IMR-90 (cell line): Measurements from ENCODE around the gene ZBTB32. TPM values are rescaled to one million over a fixed set of nuclear protein-coding genes. Genes with fewer than 3 reads are reported as not detected.

Experiments used
- ATAC-seq: fragments of 200-7000 bp; cut with Tn5 transposase; 2 replicates; pipeline ENCODE4 v1.9.1; 2020; ENCODE audit warnings: low read depth, mild to moderate bottlenecking, moderate library complexity
- BruUV-seq: library from RNA; stranded (reverse); fragments of 400-500 nt; replicated peaks from 2 replicates; lab custom pipeline; 2021; lab: Mats Ljungman, UMichigan
- CTCF ChIA-PET: fragments of 300-600 bp; formaldehyde crosslinking; extraction: SDS; loops from one replicate; lab custom pipeline; 2021; ENCODE audit warnings: antibody characterized with exemption; lab: Yijun Ruan, JAX
- POLR2A ChIA-PET: fragments of 300-600 bp; sonication (Branson Sonifier 250); formaldehyde crosslinking; loops from one replicate; lab custom pipeline; 2022; ENCODE audit warnings: antibody characterized with exemption; ENCODE audit not compliant: unreplicated experiment; lab: Charles Lee
- DNase-seq: peaks from one replicate; pipeline ENCODE4 v3.0.0; 2013
- H2AFZ ChIP-seq: replicated peaks from 2 replicates; pipeline ENCODE3; 2013; ENCODE audit warnings: low read length, mild to moderate bottlenecking; ENCODE audit not compliant: poor library complexity
- H2AK5ac ChIP-seq: 2 replicates; pipeline ENCODE4 v1.6.1; 2013; ENCODE audit warnings: low read depth, low read length, inconsistent platforms
- H2AK9ac ChIP-seq: replicated peaks from 2 replicates; pipeline ENCODE3; 2013; ENCODE audit warnings: mild to moderate bottlenecking, low read depth, low read length, moderate library complexity; ENCODE audit not compliant: poor library complexity
- H2BK120ac ChIP-seq: 2 replicates; pipeline ENCODE4 v1.6.1; 2013; ENCODE audit warnings: low read depth, low read length, inconsistent platforms
- H2BK15ac ChIP-seq: 3 replicates; pipeline ENCODE4 v1.6.1; 2013; ENCODE audit warnings: low read depth, low read length, inconsistent platforms
- H2BK20ac ChIP-seq: 2 replicates; pipeline ENCODE4 v1.6.1; 2013; ENCODE audit warnings: low read depth, mild to moderate bottlenecking, inconsistent platforms, low read length, moderate library complexity
- H2BK5ac ChIP-seq: 2 replicates; pipeline ENCODE4 v1.6.1; 2013; ENCODE audit warnings: mild to moderate bottlenecking, low read depth, low read length, inconsistent platforms; ENCODE audit not compliant: poor library complexity, severe bottlenecking
- H3K14ac ChIP-seq: replicated peaks from 2 replicates; pipeline ENCODE4 v1.6.1; 2013; ENCODE audit warnings: low read depth, low read length, inconsistent platforms
- H3K18ac ChIP-seq: 2 replicates; pipeline ENCODE4 v1.6.1; 2013; ENCODE audit warnings: low read depth, low read length, control low read depth
- H3K23ac ChIP-seq: 2 replicates; pipeline ENCODE4 v1.6.1; 2013; ENCODE audit warnings: low read depth, low read length, inconsistent platforms
- H3K27ac ChIP-seq: 2 replicates; pipeline ENCODE4 v1.5.1; 2013; ENCODE audit warnings: mild to moderate bottlenecking, control low read depth, low read length; ENCODE audit not compliant: insufficient read depth
- H3K27me3 ChIP-seq: 2 replicates; pipeline ENCODE4 v1.6.1; 2013; ENCODE audit warnings: low read length; ENCODE audit not compliant: control insufficient read depth, insufficient read depth
- H3K36me3 ChIP-seq: 2 replicates; pipeline ENCODE4 v1.6.1; 2013; ENCODE audit warnings: low read length, mixed read lengths; ENCODE audit not compliant: control insufficient read depth, insufficient read depth
- H3K4ac ChIP-seq: 2 replicates; pipeline ENCODE4 v1.6.1; 2013; ENCODE audit warnings: low read depth, low read length, inconsistent platforms
- H3K4me1 ChIP-seq: 2 replicates; pipeline ENCODE4 v1.6.1; 2013; ENCODE audit warnings: low read length, mixed read lengths; ENCODE audit not compliant: control insufficient read depth, insufficient read depth
- H3K4me2 ChIP-seq: 2 replicates; pipeline ENCODE4 v1.6.1; 2013; ENCODE audit warnings: low read depth, mild to moderate bottlenecking, control low read depth, low read length, moderate library complexity
- H3K4me3 ChIP-seq: 2 replicates; pipeline ENCODE4 v1.5.1; 2013; ENCODE audit warnings: low read depth, mild to moderate bottlenecking, control low read depth, low read length, moderate library complexity; ENCODE audit not compliant: insufficient read depth
- H3K56ac ChIP-seq: 2 replicates; pipeline ENCODE4 v1.6.1; 2013; ENCODE audit warnings: low read length, inconsistent platforms; ENCODE audit not compliant: insufficient read depth; ENCODE audit errors: extremely low read depth
- H3K79me1 ChIP-seq, 2 experiments: 2 replicates each; pipeline ENCODE4 v1.6.1; 2013; ENCODE audit warnings: low read length in 2 of 2, inconsistent platforms in 1 of 2, low read depth in 1 of 2
- H3K9ac ChIP-seq: 2 replicates; pipeline ENCODE4 v1.6.1; 2013; ENCODE audit warnings: low read depth, low read length, control low read depth
- H3K9me1 ChIP-seq: 2 replicates; pipeline ENCODE4 v1.6.1; 2013; ENCODE audit warnings: low read length, inconsistent platforms; ENCODE audit not compliant: insufficient read depth
- H3K9me3 ChIP-seq: 2 replicates; pipeline ENCODE4 v1.6.1; 2013; ENCODE audit warnings: low read length; ENCODE audit not compliant: control insufficient read depth, insufficient read depth
- H4K20me1 ChIP-seq: 2 replicates; pipeline ENCODE4 v1.6.1; 2013; ENCODE audit warnings: low read length, inconsistent platforms; ENCODE audit not compliant: insufficient read depth
- H4K5ac ChIP-seq: 2 replicates; pipeline ENCODE4 v1.6.1; 2013; ENCODE audit warnings: mild to moderate bottlenecking, low read depth, low read length, control low read depth
- H4K8ac ChIP-seq, 2 experiments: 2 replicates each; pipeline ENCODE4 v1.6.1; 2013; ENCODE audit warnings: low read depth in 2 of 2, low read length in 2 of 2, control low read depth in 1 of 2, inconsistent platforms in 1 of 2
- H4K91ac ChIP-seq: 2 replicates; pipeline ENCODE4 v1.6.1; 2013; ENCODE audit warnings: low read depth, low read length, inconsistent platforms; ENCODE audit not compliant: insufficient read depth
- BHLHE40 ChIP-seq: fragments of 150-350 bp; IDR thresholded peaks from 2 replicates; pipeline ENCODE4 v1.6.1; 2016; ENCODE audit warnings: mild to moderate bottlenecking, low read depth, low read length
- CEBPB ChIP-seq: IDR thresholded peaks from 2 replicates; pipeline ENCODE4 v1.6.1; 2012; ENCODE audit warnings: low read depth, low read length, improper control_type of control experiment
- CHD1 ChIP-seq: IDR thresholded peaks from 2 replicates; pipeline ENCODE4 v1.6.1; 2012; ENCODE audit warnings: low read depth, low read length, improper control_type of control experiment
- CTCF ChIP-seq: conservative IDR thresholded peaks from 2 replicates; pipeline ENCODE4 v1.5.1; 2012; ENCODE audit warnings: mild to moderate bottlenecking, low read depth, low read length, improper control_type of control experiment
- ELK1 ChIP-seq: fragments of 150-350 bp; IDR thresholded peaks from 2 replicates; pipeline ENCODE4 v1.6.1; 2016; ENCODE audit warnings: low read depth, mild to moderate bottlenecking, low read length, moderate library complexity, borderline replicate concordance
- FOS ChIP-seq: fragments of 150-350 bp; IDR thresholded peaks from 2 replicates; pipeline ENCODE4 v1.6.1; 2016; ENCODE audit warnings: low read depth, low read length
- MAFK ChIP-seq: IDR thresholded peaks from 2 replicates; pipeline ENCODE4 v1.6.1; 2012; ENCODE audit warnings: low read depth, low read length, improper control_type of control experiment
- MAZ ChIP-seq: IDR thresholded peaks from 2 replicates; pipeline ENCODE4 v1.6.1; 2012; ENCODE audit warnings: low read depth, mild to moderate bottlenecking, low read length, improper control_type of control experiment, moderate library complexity, borderline replicate concordance
- MXI1 ChIP-seq: IDR thresholded peaks from 2 replicates; pipeline ENCODE4 v1.6.1; 2012; ENCODE audit warnings: low read depth, mild to moderate bottlenecking, low read length, moderate library complexity, borderline replicate concordance
- NFE2L2 ChIP-seq: fragments of 150-350 bp; IDR thresholded peaks from 2 replicates; pipeline ENCODE4 v1.6.1; 2016; ENCODE audit warnings: low read depth, mild to moderate bottlenecking, low read length
- POLR2A ChIP-seq: IDR thresholded peaks from 2 replicates; pipeline ENCODE4 v1.6.1; 2012; ENCODE audit warnings: mild to moderate bottlenecking, low read depth, low read length
- RAD21 ChIP-seq: IDR thresholded peaks from 2 replicates; pipeline ENCODE4 v1.6.1; 2012; ENCODE audit warnings: low read length, improper control_type of control experiment
- RCOR1 ChIP-seq: IDR thresholded peaks from 2 replicates; pipeline ENCODE4 v1.6.1; 2012; ENCODE audit warnings: mild to moderate bottlenecking, low read length, improper control_type of control experiment; ENCODE audit not compliant: insufficient replicate concordance
- RFX5 ChIP-seq: IDR thresholded peaks from 2 replicates; pipeline ENCODE4 v1.8.0; 2012; ENCODE audit warnings: low read depth, mild to moderate bottlenecking, low read length, moderate library complexity
- SMC3 ChIP-seq: fragments of 150-350 bp; IDR thresholded peaks from 2 replicates; pipeline ENCODE4 v1.6.1; 2016; ENCODE audit warnings: low read depth, mild to moderate bottlenecking, antibody characterized with exemption, low read length, moderate library complexity
- USF2 ChIP-seq: fragments of 150-350 bp; IDR thresholded peaks from 2 replicates; pipeline ENCODE4 v1.6.1; 2017; ENCODE audit warnings: mild to moderate bottlenecking, antibody characterized with exemption, low read length, low read depth
- WGBS, 2 experiments: methylation state at CpG; one replicate each; pipeline versions ENCODE4 v1.1.5 to v1.1.7; 2013; ENCODE audit warnings: missing lambda C conversion rate in 2 of 2; ENCODE audit not compliant: insufficient read length in 1 of 2; ENCODE audit errors: extremely low coverage in 2 of 2; 5-methylcytosine and 5-hydroxymethylcytosine counted together
- dilution Hi-C: fragments of 300-500 bp; cut with HindIII; formaldehyde crosslinking; loops from one replicate; pipeline ENCODE4 v1.14.3; 2018; ENCODE audit warnings: low sequenced_read_pairs; ENCODE audit not compliant: unreplicated experiment
- in situ Hi-C: fragments of 300-500 bp; cut with MboI; formaldehyde crosslinking; loops from 3 replicates; pipeline ENCODE4 v1.14.3; 2019; ENCODE audit warnings: low sequenced_read_pairs, inconsistent platforms, mixed read lengths
- intact Hi-C: fragments of 100-400 bp; cut with micrococcal nuclease; formaldehyde crosslinking; loops from 2 replicates; pipeline ENCODE4 v1.10.0; 2022
- polyA plus RNA-seq, 3 experiments: library from polyadenylated mRNA; depleted of rRNA; stranded (reverse); fragments of >200 nt; gene quantifications; 2 replicates each; pipeline ENCODE4 v1.2.3, GENCODE V29; 2012; ENCODE audit warnings: low replicate concordance in 1 of 3
- total RNA-seq: library from RNA; depleted of rRNA; stranded (reverse); fragments of >200 nt; gene quantifications from 2 replicates; pipeline ENCODE4 v1.2.3, GENCODE V29; 2012

Gene ZBTB32
- total and polyA plus RNA-seq, 2 of the 4 experiments (the other 2 are of a cell fraction) = not detected

DNA sequence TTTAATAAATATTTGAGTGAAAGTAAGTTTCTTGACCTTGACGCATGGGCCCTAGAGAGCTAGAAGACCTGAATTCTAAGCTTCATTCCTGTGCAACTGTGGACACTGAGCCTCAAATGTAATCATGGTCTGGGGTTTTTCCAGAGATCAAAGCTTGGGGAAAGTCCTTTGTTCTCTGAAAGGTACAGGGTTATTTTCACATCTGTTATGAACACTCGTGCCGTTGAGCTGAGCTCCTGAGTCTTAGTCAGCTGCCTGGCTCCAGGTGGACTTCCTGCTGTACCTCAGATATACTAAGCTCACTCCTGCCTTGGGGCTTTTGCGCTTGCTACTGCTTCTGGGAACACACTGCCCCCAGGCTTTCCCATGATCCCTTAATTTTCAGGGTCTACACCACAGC lies 7.5 kb upstream of the ZBTB32 start:
- ChIA-PET CTCF (no interaction called here), POLR2A (no interaction called here)
- no peak overlapping the region for H3K14ac ChIP-seq
- no peak overlapping the region for H4K8ac ChIP-seq
- H3K27me3 ChIP-seq = peaks cover 2% of the 10 kb centered on the region; the same call in 1 of the 2 replicates
- H2AK5ac ChIP-seq = no peak overlapping the region
- no peak overlapping the region for H3K27ac ChIP-seq
- no peaks in the 10 kb centered on the region for H3K9me1 ChIP-seq
- no peak overlapping the region for H4K91ac ChIP-seq
- H3K4me2 ChIP-seq = no peak overlapping the region
- DNase-seq (no peak), ATAC-seq (no peak)
- no peaks in the 10 kb centered on the region for H3K36me3 ChIP-seq
- BruUV-seq = no TSS peak
- no peak overlapping the region for H3K9ac ChIP-seq
- H4K5ac ChIP-seq = no peak overlapping the region
- H3K4me1 ChIP-seq = no peaks in the 10 kb centered on the region
- intact Hi-C loops = no loop called here
- H2BK20ac ChIP-seq = no peak overlapping the region
- no peak overlapping the region for H3K4ac ChIP-seq
- WGBS, 2 experiments = 82% methylated on average over 3 of the region's 4 CpGs; no CpG with 5 or more reads in 1 of the 2 experiments
- no peak overlapping the region for H3K18ac ChIP-seq
- no peaks in the 10 kb centered on the region for H3K79me1 ChIP-seq
- no peak overlapping the region for H2AFZ ChIP-seq
- H2BK5ac ChIP-seq = no peak overlapping the region
- no peaks in the 10 kb centered on the region for H4K20me1 ChIP-seq
- no peak overlapping the region for H2BK120ac ChIP-seq
- H3K9me3 ChIP-seq = no peaks in the 10 kb centered on the region
- in situ Hi-C loops = no loop called here
- TF ChIP-seq FOS (no peak), BHLHE40 (no peak), SMC3 (no peak), RFX5 (no peak), MXI1 (no peak), MAFK (no peak), CEBPB (no peak), CHD1 (no peak), ELK1 (no peak), CTCF (no peak), RCOR1 (no peak), NFE2L2 (no peak), USF2 (no peak), POLR2A (no peak), RAD21 (no peak), MAZ (no peak)
- H3K23ac ChIP-seq = no peak overlapping the region
- H3K4me3 ChIP-seq = no peak overlapping the region
- no peak overlapping the region for H2AK9ac ChIP-seq
- dilution Hi-C loops = no loop called here
- no peak overlapping the region for H3K56ac ChIP-seq
- H2BK15ac ChIP-seq = no peak overlapping the region
